Neural progenitor cell (in vitro differentiated cells): ENCODE measurements around the gene TRANK1.

Experiments
- EZH2 ChIP-seq: fragments of 200-600 bp; sonication (generic); IDR thresholded peaks from 2 replicates; pipeline ENCODE4 v1.6.1; 2017; ENCODE audit warnings: antibody characterized with exemption, mild to moderate bottlenecking, moderate library complexity
- EZH2phosphoT487 ChIP-seq: fragments of 200-600 bp; sonication (generic); IDR thresholded peaks from 2 replicates; pipeline ENCODE4 v1.6.1; 2017; ENCODE audit warnings: antibody characterized with exemption
- TF ChIP-seq, protein P1 (sequence below): fragments of 200-600 bp; sonication (generic); IDR thresholded peaks from 2 replicates; pipeline ENCODE4 v1.5.1; 2017; ENCODE audit warnings: antibody characterized with exemption, mild to moderate bottlenecking

DNA sequence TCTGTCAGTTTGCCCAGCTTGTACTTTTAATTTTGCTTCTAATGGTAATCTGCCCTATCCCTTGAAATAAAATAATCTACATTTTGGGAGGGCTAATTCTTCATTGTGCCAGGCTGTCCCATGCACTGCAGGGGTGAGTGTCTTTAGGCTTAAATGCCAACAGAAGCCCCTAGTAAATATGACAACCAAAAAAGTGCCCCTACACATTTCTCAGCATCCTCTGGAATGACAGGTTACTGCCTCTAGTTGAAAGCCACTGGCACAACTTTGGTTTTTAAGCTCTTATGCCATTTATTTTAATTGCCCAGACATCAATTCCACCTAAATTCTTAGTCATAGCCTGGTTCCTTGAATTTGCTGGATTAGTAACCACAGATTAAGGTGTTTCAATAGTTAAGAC is 44.7 kb upstream of the TRANK1 start:
- TF ChIP-seq, protein P1, sequence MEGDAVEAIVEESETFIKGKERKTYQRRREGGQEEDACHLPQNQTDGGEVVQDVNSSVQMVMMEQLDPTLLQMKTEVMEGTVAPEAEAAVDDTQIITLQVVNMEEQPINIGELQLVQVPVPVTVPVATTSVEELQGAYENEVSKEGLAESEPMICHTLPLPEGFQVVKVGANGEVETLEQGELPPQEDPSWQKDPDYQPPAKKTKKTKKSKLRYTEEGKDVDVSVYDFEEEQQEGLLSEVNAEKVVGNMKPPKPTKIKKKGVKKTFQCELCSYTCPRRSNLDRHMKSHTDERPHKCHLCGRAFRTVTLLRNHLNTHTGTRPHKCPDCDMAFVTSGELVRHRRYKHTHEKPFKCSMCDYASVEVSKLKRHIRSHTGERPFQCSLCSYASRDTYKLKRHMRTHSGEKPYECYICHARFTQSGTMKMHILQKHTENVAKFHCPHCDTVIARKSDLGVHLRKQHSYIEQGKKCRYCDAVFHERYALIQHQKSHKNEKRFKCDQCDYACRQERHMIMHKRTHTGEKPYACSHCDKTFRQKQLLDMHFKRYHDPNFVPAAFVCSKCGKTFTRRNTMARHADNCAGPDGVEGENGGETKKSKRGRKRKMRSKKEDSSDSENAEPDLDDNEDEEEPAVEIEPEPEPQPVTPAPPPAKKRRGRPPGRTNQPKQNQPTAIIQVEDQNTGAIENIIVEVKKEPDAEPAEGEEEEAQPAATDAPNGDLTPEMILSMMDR: no peak
- TF ChIP-seq EZH2: no peak
- no peak for TF ChIP-seq EZH2phosphoT487
